Panc1 (cell line): ENCODE measurements around the gene CREBBP. TPM values are rescaled to one million over a fixed set of nuclear protein-coding genes. Genes with fewer than 3 reads are reported as not detected.

Experiments
- ATAC-seq: fragments of 200-7000 bp; cut with Tn5 transposase; 2 replicates; pipeline ENCODE4 v1.9.1; 2020; ENCODE audit warnings: mild to moderate bottlenecking, moderate library complexity
- BruUV-seq: library from RNA; stranded (reverse); fragments of 400-500 nt; replicated peaks from 2 replicates; lab custom pipeline; 2021; lab: Mats Ljungman, UMichigan
- CTCF ChIA-PET: fragments of 300-600 bp; sonication (Branson Sonifier 250); formaldehyde crosslinking; loops from one replicate; lab custom pipeline; 2022; ENCODE audit warnings: antibody characterized with exemption; lab: Charles Lee
- POLR2A ChIA-PET: fragments of 300-600 bp; sonication (Branson Sonifier 250); formaldehyde crosslinking; loops from one replicate; lab custom pipeline; 2022; ENCODE audit warnings: antibody characterized with exemption; lab: Charles Lee
- DNase-seq: peaks from one replicate; pipeline ENCODE4 v3.0.0-alpha.2; 2010; ENCODE audit warnings: low read depth, low spot score
- H3K27ac ChIP-seq: 2 replicates; pipeline ENCODE4 v1.5.1; 2011; ENCODE audit warnings: mild to moderate bottlenecking, low read length, inconsistent platforms
- H3K27me3 ChIP-seq: fragments of 200-500 bp; sonication (Bioruptor generic); 2 replicates; pipeline ENCODE4 v1.6.0; 2014; ENCODE audit warnings: low read length, inconsistent platforms; ENCODE audit not compliant: control insufficient read depth, insufficient read depth
- H3K36me3 ChIP-seq: fragments of 200-500 bp; sonication (Bioruptor generic); 2 replicates; pipeline ENCODE4 v1.5.1; 2014; ENCODE audit warnings: inconsistent platforms, mild to moderate bottlenecking, low read length, moderate library complexity; ENCODE audit not compliant: control insufficient read depth, insufficient read depth
- H3K4me1 ChIP-seq: 2 replicates; pipeline ENCODE4 v1.5.1; 2011; ENCODE audit warnings: inconsistent platforms, mild to moderate bottlenecking, low read length, moderate library complexity; ENCODE audit not compliant: control insufficient read depth, insufficient read depth
- H3K4me3 ChIP-seq, 2 experiments: 2 replicates each; pipeline ENCODE4 v1.5.1; 2011 to 2012; ENCODE audit warnings: low read depth in 2 of 2, low read length in 2 of 2, mild to moderate bottlenecking in 2 of 2, inconsistent platforms in 1 of 2, moderate library complexity in 1 of 2
- H3K9me3 ChIP-seq: fragments of 200-500 bp; sonication (Bioruptor generic); 2 replicates; pipeline ENCODE4 v1.5.1; 2014; ENCODE audit warnings: low read depth, mild to moderate bottlenecking, inconsistent platforms, low read length, moderate library complexity; ENCODE audit not compliant: control insufficient read depth, insufficient read depth
- CTCF ChIP-seq: fragments of 450-650 bp; IDR thresholded peaks from 2 replicates; pipeline ENCODE4 v1.5.1; 2017; ENCODE audit warnings: mild to moderate bottlenecking
- POLR2AphosphoS5 ChIP-seq: IDR thresholded peaks from 2 replicates; pipeline ENCODE4 v1.6.1; 2012; ENCODE audit warnings: mild to moderate bottlenecking, low read depth, low read length, moderate library complexity
- REST ChIP-seq, 2 experiments: IDR thresholded peaks; 2 replicates each; pipeline ENCODE4 v1.6.1; 2011 to 2012; ENCODE audit warnings: low read depth in 2 of 2, control low read depth in 1 of 2, low read length in 1 of 2, mild to moderate bottlenecking in 1 of 2, moderate library complexity in 1 of 2; ENCODE audit not compliant: insufficient read depth in 1 of 2
- SIN3A ChIP-seq: IDR thresholded peaks from 2 replicates; pipeline ENCODE4 v1.6.1; 2012; ENCODE audit warnings: low read depth, mild to moderate bottlenecking, low read length, moderate library complexity, borderline replicate concordance; ENCODE audit not compliant: insufficient read depth
- TCF7L2 ChIP-seq: IDR thresholded peaks from 2 replicates; pipeline ENCODE4 v1.6.1; 2011; ENCODE audit warnings: mild to moderate bottlenecking, low read depth, low read length, inconsistent platforms
- in situ Hi-C: cut with HindIII; loops from 2 replicates; pipeline ENCODE4 v1.10.0; 2016; ENCODE audit warnings: low sequenced_read_pairs, low pct_unique_long_range_greater_than_20kb
- intact Hi-C: fragments of 100-400 bp; cut with micrococcal nuclease; formaldehyde crosslinking; loops from one replicate; pipeline ENCODE4 v1.10.0; 2022; ENCODE audit not compliant: unreplicated experiment
- total RNA-seq: library from RNA; stranded (reverse); gene quantifications from one replicate; pipeline ENCODE4 v1.2.1, GENCODE V29; 2021; ENCODE audit not compliant: unreplicated experiment

CREBBP gene
- total RNA-seq, 1 experiment from 2014 or later, result 60.2 TPM

DNA sequence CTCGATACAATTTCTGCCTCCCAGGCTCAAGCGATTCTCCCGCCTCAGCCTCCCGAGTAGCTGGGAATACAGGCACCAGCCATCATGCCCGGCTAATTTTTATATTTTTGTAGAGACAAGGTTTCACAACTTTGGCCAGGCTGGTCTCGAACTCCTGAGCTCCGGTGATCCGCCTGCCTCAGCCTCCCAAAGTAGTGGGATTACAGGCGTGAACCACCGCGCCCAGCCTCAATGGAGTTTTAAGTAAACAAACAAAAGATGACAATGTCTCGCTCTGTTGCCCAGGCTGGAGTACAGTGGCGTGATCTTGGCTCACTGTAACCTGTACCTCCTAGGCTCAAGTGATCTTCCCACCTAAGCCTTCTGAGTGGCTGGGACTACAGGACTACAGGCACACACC is 110.6 kb downstream of the CREBBP start:
- Histone ChIP-seq H3K4me3 (no peak overlapping the region), H3K27ac (no peak overlapping the region), H3K4me1 (peaks cover 8% of the 10 kb centered on the region; the same call in 1 of the 2 replicates), H3K36me3 (peaks cover 11% of the 10 kb centered on the region), H3K9me3 (no peaks in the 10 kb centered on the region), H3K27me3 (no peaks in the 10 kb centered on the region)
- ATAC-seq (no peak), DNase-seq (no peak)
- POLR2A ChIA-PET, result interaction anchor here (0.7 kb wide), 1 partner anchor 291 kb away, joined by 3 read pairs; no protein-coding TSS in a partner anchor
- in situ Hi-C loops, result no loop called here
- no TSS peak for BruUV-seq
- CTCF ChIA-PET, result no interaction called here
- TF ChIP-seq REST (IDR thresholded peaks at IDR 0.05; ENCODE audit: insufficient read depth in 1 of 2, low read depth in 2 of 2, low read length in 1 of 2) (no peak), TCF7L2 (no peak), CTCF (no peak), SIN3A (no peak), POLR2AphosphoS5 (no peak)
- intact Hi-C loops, result no loop called here

DNA sequence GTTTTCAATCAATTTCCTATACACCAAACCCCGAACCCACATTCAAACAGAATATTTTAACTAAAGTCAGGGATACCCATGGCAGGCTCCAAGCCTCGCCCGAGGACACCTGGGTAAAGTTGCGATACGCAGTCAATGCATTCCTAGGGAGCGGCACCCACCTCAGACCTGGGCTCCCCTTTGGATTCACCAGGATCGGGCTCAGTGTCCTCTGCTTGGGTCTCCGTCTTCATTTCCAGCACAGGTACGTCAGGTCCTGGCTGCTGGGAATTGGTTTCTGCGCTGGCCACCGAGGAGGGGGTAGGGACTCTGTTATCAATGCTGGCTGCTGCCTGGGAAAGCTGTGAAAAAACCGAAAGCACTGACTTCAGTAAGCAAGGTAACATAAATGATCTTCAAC is 111.5 kb downstream of the CREBBP start:
- no TSS peak for BruUV-seq
- POLR2A ChIA-PET, result interaction anchor here (0.7 kb wide), 1 partner anchor 108 kb away, joined by 3 read pairs; no protein-coding TSS in a partner anchor

More for the DNA sequence above, 111.5 kb downstream of the CREBBP start:
- H3K36me3 ChIP-seq, result peaks cover 11% of the 10 kb centered on the region
- no peak overlapping the region for H3K4me3 ChIP-seq
- no peaks in the 10 kb centered on the region for H3K27me3 ChIP-seq
- H3K9me3 ChIP-seq, result no peaks in the 10 kb centered on the region
- H3K4me1 ChIP-seq, result peaks cover 8% of the 10 kb centered on the region; the same call in 1 of the 2 replicates
- DNase-seq, result no peak
- no peak for TF ChIP-seq CTCF
- no peak for TF ChIP-seq POLR2AphosphoS5
- no peak for TF ChIP-seq TCF7L2
- no peak for TF ChIP-seq REST (IDR thresholded peaks at IDR 0.05; ENCODE audit: insufficient read depth in 1 of 2, low read depth in 2 of 2, low read length in 1 of 2)
- no peak for TF ChIP-seq SIN3A
- in situ Hi-C loops (no loop called here), intact Hi-C loops (no loop called here)
- ATAC-seq, result no peak
- no peak overlapping the region for H3K27ac ChIP-seq
- CTCF ChIA-PET, result no interaction called here
